Activated CD4-positive, alpha-beta T cell treated with anti-CD3 and anti-CD28 coated beads, Interleukin-2, amount 50 U/mL, for 16 hours (primary cell): ENCODE measurements around the gene IL10RB.
"Not testable (repeated sequence)": the region's sequence is repeated elsewhere in the genome, so short reads cannot be mapped to it uniquely, and the experiment has no call there.

Source experiments
- DNase-seq: peaks from one replicate; pipeline ENCODE4 v3.0.0-alpha.2; 2020

IL10RB gene

DNA sequence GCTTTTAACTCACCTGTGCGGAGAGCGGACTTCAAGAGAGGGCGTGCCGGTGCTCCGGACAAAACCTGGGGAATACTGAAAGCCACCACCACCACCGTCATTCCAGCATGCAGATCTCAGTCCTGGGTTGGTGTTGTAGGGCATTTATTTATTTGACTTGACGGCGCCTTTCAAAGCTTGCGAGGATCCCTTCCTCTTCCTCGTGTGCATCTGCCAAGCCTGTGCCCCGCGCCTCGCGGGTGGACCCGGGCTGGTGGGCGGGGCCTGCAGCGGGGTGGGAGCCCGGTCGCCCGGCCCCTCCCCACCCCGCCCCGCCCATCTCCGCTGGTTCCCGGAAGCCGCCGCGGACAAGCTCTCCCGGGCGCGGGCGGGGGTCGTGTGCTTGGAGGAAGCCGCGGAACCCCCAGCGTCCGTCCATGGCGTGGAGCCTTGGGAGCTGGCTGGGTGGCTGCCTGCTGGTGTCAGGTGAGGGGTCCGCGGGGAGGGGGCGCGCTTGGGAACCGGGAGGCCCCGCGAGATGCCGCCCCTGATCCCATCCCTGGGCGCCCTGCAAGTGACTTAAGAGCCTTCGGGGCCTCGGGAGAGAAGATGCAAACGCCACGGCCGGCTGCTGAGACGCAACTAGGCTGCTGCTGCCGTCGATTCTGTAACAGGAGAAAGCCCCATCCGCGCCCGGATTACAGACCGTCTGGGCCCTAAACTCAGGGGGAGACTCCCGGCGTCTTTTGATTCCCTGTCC is at the start of gene IL10RB:
Gene IL10RB, plus strand, starts transcription at position 318 of the 739 bp plus-strand sequence. Its CDS starts 99 bp downstream, at position 417.
- DNase-seq, result peak; percentile 71

DNA sequence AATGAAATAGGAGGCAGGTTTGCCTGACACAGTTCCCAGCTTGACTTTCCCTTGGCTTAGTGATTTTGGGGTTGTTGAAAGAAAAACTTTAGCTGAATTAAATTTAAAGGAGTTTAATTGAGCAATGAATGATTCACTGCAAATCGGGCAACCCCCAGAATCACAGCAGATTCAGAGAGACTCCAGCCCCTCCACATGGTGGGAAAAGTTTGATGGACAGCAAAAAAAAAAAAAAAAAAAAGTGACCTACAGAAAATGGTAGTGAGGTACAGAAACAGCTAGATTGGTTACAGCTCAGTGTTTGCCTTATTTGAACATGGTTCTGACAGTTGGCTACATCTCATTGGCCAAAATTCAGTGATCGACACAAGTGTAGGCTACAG is 49.0 kb upstream of the IL10RB start:
- DNase-seq, result no peak

- DNase-seq, result no peak
These were observed 46.9 kb upstream of the IL10RB start for GRCh38 chr21:33219300-33219699.

- no peak for DNase-seq
These were observed 46.2 kb upstream of the IL10RB start for GRCh38 chr21:33219954-33220353.

GRCh38 chr21:33225376-33225775 is 40.8 kb upstream of the IL10RB start:
- DNase-seq, result not testable (repeated sequence)

- DNase-seq, result no peak
These were observed 37.7 kb upstream of the IL10RB start for GRCh38 chr21:33228455-33228854.

DNA sequence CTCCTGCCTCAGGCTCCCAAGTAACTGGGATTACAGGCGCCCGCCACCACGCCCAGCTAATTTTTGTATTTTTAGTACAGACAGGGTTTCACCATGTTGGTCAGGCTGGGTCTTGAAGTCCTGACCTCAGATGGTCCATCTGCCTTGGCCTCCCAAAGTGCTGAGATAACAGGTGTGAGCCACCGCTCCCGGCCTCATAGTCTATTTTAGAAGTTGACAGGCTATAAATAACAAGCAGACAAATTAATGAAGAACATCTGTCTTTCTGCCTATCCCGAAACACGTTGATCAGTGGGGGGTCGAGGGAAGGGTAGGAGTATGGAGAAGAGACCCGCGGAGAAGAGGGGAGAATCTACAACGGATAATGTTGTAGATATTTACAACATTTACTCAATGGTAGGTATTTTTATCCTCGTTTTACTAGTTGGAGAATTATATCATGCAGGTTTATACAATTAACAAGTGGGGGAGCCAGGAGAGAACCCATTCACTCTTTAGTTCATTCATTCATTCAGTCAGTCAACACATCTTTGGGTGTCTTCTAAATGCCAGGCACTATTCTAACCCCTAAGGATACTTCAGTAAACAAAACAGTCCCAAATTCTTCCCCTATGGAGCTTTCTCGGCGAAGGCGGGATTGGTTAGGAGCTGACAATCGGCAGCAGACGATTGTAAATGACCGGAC is 36.9 kb upstream of the IL10RB start:
- DNase-seq, result no peak

DNA sequence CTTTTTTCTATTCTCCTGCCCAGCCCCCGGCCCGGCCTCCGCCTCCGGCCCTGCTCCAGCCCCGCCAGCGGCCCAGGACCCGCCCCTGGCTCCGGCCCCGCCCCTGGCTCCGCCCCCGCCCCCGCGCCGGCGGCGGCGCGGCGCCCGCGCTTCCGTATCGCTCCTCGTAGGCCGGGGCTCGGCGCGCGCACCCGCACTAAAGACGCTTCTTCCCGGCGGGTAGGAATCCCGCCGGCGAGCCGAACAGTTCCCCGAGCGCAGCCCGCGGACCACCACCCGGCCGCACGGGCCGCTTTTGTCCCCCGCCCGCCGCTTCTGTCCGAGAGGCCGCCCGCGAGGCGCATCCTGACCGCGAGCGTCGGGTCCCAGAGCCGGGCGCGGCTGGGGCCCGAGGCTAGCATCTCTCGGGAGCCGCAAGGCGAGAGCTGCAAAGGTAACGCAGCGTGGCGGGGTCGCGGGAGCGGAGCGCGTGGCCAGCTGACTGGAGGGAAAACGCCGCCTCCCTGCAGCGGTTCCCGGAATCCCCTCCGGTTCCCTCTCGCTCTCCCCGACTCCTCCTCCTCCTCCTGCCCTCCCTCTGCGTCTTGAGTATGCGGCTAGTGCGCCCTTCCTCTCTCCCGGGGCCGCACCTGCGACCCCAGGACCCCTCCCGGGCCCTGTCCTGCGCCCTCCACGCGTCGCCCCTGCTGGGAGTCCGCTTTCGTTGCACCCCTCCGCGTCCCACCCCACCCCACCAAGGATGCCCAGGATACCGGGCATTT is 36.2 kb upstream of the IL10RB start, which contains the start of gene IFNAR2:
Gene IFNAR2, plus strand, starts transcription at position 155 of the 761 bp plus-strand sequence. CDS start 11,985 bp downstream, outside the sequence.
- peak; percentile 69 for DNase-seq

GRCh38 chr21:33230545-33231324 is 35.4 kb upstream of the IL10RB start:
- DNase-seq, result no peak

GRCh38 chr21:33231526-33231925 is 34.6 kb upstream of the IL10RB start:
- DNase-seq, result peak; percentile 89

DNA sequence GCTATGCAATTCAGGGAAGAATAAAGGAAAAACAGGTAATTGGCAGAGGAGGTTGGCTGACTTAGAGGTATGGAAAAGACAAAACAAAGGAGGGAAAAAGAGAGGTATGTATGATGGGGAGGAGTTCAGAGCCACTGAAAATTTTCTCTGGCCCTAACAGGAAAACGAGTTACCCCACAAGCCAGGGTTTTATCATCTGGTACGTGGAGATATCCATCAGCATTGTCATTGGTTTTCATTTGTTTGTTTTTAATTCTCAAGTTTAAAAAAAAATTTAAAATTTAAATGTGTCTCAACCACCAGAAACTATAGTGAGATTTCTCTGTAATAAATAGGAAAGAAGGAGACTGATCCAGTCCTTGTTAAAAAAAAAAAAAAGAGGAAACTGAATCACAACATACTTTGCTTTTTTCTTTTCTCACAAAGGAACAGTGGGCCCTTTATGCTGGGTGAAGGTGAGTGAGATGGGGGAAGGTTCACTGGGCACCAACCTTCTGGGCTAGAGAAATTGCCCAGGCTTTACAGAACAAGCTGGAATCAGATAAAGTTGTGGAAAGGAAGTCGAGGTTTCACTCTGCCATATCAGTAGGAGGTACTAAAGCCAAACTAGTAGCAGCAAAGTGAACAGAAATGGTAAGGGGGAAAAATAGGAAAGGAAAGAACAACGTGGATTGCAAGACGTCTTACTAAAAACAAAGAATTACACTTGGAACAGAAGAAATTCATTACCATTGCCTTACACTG is 33.7 kb upstream of the IL10RB start:
- DNase-seq, result no peak

GRCh38 chr21:33234635-33235520 is 31.3 kb upstream of the IL10RB start:
- no peak for DNase-seq

DNA sequence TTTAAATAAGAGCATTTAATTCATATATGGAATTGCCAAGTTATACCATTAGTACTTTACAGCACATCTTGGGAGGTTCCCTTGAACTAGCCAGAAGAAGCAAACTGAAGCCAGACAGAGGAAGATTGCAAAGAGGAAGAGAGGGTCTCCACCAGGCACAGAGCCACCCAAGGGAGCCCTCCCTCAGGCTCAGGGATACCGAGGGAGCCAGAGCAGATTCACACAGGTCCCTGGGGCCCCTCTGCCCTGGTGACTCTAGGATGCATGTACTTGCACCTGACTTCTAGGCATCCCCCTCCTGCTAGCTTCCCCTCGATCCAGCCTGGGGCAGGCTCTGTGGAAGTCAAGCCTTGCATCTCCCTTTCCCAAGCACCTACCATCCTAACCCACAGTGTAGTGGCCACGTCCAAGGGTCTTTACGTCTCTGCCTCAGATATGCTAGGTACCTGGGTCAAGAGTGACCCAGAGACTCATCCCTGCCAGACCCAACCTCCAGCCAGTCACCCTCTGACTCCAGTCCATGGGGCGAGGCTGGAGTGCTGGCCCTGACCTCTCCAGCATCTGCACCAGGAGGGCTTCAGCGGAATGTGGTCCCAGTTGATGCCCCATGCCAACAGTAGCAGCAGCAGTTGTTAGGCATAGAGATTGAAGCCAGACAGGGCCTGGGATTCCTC is 30.0 kb upstream of the IL10RB start:
- no peak for DNase-seq

GRCh38 chr21:33236766-33237165 is 29.4 kb upstream of the IL10RB start:
- no peak for DNase-seq

- no peak for DNase-seq
These were observed 28.7 kb upstream of the IL10RB start for GRCh38 chr21:33237486-33237885.

- no peak for DNase-seq
These were observed 28.0 kb upstream of the IL10RB start for GRCh38 chr21:33238146-33238545.

- DNase-seq, result peak; percentile 64
These were observed 27.5 kb upstream of the IL10RB start for GRCh38 chr21:33238565-33239255.

DNA sequence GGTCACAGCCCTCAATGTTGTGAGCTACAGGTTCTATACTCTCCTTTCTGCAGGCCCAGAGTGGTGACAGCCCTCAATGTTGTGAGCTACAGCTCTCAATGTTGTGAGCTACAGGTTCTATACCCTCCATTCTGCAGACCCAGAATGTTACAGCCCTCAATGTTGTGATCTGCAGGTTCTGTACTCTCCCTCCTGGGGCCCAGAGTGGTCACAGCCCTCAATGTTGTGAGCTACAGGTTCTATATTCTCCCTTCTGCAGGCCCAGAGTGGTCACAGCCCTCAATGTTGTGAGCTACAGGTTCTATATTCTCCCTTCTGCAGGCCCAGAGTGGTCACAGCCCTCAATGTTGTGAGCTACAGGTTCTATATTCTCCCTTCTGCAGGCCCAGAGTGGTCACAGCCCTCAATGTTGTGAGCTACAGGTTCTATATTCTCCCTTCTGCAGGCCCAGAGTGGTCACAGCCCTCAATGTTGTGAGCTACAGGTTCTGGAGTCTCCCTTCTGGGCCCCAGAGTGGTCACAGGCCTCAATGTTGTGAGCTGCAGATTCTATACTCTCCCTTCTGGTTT is 26.5 kb upstream of the IL10RB start:
- DNase-seq, result not testable (repeated sequence)

DNA sequence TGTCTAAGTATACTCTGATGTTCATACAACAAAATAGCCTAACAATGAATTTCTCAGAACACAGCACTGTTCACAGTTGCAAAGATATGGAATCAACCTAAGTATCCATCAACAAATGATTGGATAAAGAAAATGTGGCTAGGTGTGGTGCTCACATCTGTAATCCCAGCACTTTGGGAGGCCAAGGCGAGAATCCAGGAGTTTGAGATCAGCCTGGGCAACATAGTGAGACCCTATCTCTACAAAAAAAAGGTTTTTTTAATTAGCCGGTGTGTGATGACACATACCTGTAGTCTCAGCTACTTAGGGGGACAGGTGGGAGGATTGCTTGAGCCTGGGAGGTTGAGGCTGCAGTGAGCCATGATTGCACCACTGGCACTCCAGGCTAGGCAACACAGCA is 25.8 kb upstream of the IL10RB start:
- no peak for DNase-seq
